Stimulated activated CD4-positive, alpha-beta T cell treated with anti-CD3 and anti-CD28 coated beads, TNF-alpha, amount 100 ng/mL, for 1 hour (primary cell): ENCODE data around the gene MAPK1IP1L.
"Not testable (repeated sequence)": the region's sequence is repeated elsewhere in the genome, so short reads cannot be mapped to it uniquely, and the experiment has no call there.

ENCODE experiments used
- DNase-seq, 3 donors: peaks; one replicate each; pipeline ENCODE4 v3.0.0-alpha.2; 2020; ENCODE audit warnings: low read depth in 3 of 3, low spot score in 1 of 3

MAPK1IP1L gene

DNA sequence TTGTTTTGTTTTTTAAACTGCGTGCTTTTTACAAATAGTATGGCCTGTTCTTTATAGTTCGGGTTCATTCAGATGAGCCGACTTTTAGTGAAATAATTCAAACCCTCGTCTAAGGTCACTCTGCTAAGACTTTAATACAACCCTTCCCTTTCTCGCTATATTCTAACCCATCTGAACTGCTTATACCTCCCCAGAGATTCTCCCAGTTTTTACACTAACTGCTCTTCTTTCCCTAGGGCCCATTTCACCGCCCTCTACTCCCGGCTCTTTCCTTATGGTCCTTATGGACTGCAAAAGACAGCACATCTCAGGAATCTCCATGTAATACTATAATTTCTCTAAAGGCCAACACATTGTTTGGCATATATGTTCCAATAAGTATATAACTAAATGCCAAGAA, 2.1 kb downstream of the MAPK1IP1L start:
- no peak for DNase-seq

DNA sequence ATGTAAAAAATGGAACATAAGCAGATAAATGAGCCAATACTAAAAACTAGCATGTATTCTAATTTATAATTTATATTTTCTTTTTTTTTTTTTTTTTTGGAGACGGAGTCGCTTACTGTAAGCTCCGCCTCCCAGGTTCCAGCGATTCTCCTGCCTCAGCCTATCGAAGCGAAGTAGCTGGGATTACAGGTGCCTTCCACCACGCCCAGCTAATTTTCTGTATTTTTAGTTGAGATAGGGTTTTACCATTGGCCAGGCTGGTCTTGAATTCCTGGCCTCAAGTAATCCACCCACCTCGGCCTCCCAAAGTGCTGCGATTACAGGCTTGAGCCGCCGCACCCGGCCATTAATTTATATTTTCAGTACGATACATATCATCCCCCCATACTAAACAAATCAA, 2.7 kb downstream of the MAPK1IP1L start:
- DNase-seq, result no peak

DNA sequence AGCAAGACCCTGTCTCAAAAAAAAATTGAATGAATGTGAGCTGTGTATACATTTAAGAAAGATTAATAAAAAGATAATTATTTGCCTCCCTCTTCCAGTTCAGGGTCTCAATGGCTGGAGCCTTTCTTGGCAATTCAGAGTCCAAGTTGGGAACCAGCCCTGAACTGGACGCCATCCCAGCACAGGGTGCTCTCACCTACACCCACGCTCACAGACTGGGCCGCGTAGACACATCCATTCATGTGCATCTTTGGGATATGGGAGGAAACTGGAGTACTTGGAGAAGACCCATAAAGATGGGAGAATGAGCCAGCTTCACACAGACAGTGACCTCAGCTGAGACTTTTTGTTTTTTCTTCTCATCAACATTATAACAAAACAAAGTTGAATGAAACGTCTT, 6.5 kb downstream of the MAPK1IP1L start:
- no peak for DNase-seq

DNA sequence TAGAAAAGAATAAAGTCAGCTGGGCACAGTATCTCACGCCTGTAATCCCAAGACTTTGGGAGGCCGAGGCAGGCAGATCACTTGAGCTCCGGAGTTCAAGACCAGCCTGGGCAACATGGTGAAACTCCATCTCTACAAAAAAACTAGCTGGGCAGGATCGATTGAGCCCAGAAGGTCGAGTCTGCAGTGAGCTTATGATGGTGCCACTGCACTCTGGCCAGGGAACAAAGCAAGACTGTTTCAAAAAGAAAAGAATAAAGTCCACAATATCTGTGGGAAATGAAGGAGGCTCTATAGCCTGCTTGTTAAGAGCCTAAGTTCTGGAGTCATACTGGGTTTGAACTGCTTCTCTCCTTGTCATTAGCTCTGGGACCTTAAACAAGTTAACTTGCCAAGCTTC, 7.9 kb downstream of the MAPK1IP1L start:
- no peak for DNase-seq

DNA sequence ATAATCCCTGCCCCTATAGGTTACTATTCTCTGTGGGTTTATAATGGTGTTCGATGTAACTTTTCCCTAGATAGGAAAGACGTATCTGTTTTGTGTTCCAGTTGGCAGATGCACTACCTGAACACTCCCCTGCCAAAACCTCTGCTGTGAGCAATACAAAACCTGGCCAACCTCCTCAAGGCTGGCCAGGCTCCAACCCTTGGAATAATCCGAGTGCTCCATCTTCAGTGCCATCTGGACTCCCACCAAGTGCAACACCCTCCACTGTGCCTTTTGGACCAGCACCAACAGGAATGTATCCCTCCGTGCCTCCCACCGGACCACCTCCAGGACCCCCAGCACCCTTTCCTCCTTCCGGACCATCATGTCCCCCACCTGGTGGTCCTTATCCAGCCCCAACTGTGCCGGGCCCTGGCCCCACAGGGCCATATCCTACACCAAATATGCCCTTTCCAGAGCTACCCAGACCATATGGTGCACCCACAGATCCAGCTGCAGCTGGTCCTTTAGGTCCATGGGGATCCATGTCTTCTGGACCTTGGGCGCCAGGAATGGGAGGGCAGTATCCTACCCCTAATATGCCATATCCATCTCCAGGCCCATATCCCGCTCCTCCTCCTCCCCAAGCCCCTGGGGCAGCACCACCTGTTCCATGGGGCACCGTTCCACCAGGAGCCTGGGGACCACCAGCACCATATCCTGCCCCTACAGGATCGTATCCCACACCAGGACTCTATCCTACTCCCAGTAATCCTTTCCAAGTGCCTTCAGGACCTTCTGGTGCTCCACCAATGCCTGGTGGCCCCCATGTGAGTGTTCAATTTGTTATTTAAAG, 11.3 kb downstream of the MAPK1IP1L start:
- DNase-seq, result no peak

DNA sequence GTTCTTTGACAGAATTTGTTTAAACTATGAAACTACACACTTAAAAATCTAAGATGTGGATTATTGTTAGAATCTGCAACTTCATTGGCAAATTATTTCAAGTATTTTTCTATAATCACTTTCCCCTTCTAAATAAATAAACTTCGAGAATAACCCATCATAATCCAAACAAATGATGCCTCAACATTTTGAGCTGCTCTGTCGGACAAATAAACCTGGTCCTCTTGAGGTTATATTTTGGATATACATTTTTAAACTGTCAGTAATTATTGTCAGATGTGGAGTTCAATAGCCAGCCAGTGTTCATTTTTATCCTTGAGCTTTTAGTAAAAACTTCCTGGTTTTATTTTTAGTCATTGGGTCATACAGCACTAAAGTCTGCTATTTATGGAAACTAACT, 13.4 kb downstream of the MAPK1IP1L start:
- DNase-seq, result not testable (repeated sequence)

DNA sequence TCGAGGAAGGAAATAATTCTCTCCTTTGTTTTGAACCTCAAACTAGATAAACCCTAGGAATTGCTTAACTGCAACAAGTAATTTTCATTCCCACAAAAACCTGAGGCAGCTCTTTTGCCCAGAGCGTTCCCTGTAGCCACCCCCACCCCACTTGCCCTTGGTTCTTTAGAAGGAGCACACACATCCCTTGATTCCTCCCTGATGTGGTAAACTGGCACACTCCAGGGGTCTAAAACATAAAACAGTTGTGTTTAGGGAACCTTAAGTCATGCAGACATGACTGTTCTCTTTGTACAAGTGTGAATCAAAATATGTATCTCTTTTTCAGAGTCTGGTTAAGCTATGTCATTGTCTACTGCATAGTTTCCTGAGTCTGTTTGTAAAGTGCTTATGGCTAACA, 14.0 kb downstream of the MAPK1IP1L start:
- DNase-seq, result no peak

DNA sequence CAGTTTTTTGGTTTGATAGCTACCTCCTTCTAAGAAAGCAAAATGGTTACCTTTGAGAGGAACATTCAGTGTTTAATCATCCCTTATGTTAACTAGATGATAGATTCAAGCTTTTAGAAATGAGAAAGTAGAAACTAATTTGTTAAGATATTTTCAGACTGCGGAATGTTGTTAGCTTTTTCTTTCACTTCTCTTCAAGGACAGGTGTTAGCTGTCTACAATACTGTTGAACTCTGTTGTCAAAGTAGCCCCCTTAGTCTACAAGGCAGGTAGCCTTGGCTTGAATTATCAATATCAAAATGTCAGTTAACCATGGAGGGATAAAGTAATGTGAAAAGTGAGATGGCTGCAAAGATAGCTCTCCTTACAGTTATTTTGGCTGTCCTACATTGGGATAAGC, 14.8 kb downstream of the MAPK1IP1L start:
- no peak for DNase-seq

DNA sequence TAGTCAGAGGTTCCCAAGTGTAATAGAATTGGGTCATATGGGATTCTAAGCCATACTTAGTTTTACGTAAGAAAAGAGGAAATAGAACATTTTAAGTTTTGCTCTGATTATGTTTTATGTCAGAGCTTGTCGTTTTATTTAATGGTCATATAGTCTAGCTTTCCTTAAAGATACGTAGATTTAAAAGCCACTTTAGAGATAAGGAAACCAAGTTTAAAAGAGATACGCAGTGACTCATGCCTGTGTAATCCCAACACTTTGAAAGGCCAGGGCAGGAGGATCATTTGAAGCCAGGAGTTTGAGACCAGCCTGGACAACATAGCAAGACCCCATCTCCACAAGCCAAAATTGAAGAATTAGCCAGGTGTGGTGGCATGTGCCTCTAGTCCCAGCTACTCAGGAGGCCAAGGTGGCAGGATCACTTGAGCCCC, 19.5 kb downstream of the MAPK1IP1L start:
- DNase-seq, result no peak

DNA sequence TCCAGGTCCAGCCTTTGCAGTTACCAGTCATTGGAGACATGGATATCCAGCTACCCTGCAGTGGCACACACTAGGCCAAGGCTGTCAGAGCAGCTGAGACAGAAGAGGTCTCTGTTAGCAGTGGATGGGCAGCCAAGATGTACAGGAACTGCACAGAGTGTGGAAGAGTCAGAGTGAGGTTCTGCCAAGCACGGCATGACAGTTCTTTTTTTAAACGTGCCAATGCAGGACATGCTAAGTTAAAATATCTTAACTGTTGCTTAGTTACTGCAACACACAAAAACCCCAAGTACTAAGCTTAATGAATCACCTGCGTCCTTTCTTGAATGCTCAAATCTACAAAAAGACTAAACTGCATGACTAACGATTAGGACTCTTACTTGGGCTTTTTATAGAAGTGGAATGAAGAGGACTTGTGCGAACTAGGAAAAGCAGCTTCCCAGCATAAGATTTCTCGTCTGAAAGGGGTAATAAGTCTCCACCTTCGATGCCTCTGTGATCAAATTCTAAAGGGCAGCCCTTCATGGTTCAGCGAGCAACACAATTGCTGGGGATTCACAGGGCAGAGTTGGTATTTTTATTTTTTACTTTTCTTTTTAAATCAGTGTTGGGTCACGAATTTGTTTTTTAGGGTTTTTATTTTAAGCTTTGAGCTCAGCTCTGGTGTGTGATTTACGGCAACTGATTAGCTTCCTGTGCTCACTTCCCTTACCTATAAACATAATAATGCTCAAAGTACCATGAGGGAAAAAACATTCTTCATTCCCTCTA, 20.6 kb downstream of the MAPK1IP1L start:
- no peak for DNase-seq

DNA sequence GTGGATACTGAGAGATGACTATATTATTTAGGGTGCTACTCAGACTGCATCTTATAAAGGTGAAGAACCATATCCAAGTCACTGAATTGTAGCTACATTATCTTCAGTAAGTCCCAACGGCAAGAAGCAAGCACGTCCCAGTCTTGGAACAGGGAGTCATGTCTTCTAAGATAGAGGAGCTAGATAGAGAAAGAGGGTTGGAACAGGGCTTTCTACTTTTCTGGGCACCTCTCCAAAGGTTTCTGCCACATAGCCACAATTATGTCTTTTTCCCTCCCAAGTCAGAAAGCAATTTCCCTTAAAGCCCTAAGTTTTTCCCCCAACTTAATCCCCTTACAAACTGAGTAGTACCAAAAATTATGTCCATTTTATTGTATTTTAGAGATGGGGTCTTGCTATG, 22.4 kb downstream of the MAPK1IP1L start:
- no peak for DNase-seq

DNA sequence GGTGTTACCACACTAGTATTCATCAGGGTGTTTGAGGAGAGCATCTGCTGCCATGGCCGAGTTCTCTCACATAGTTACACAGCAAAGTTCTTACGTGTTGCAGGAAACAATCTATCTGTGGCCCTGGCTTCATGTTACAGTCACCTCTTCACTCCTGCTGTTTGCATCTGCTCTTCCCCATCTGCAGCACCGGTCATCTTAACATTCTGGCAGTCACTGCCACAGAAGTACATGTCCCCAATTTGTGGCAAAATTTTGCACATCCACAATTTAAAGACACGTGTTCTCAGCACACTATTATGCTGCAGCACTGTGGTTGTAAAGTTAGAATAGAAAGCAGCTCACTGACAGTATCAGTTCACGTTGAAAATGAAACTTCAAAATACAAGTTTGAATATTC, 23.2 kb downstream of the MAPK1IP1L start:
- DNase-seq, result no peak

DNA sequence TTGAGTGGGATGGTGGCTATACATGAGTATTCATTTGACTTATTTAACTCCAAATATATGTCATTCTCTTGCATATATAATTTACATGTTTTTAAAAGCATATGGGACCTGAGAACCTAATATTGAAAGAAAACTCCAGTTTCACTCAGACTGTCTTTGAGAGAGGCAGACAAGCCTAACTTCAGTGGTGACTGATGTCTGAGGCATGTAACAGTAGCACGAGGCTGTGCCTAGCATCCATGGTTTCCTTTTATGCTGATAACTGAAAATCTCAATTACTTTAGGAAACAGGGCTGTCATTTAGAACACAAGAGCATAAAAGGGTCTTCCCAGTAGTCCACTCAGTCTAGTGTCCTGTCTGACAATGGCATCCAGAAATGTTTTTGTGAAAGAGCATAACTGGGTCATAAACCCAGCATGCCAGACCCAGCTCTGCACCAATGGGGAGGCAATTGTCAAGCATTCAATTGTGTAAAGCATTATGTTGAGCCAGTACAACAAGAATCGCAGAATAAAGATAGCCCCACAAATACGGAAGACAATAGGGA, 24.3 kb downstream of the MAPK1IP1L start:
- DNase-seq, result no peak

DNA sequence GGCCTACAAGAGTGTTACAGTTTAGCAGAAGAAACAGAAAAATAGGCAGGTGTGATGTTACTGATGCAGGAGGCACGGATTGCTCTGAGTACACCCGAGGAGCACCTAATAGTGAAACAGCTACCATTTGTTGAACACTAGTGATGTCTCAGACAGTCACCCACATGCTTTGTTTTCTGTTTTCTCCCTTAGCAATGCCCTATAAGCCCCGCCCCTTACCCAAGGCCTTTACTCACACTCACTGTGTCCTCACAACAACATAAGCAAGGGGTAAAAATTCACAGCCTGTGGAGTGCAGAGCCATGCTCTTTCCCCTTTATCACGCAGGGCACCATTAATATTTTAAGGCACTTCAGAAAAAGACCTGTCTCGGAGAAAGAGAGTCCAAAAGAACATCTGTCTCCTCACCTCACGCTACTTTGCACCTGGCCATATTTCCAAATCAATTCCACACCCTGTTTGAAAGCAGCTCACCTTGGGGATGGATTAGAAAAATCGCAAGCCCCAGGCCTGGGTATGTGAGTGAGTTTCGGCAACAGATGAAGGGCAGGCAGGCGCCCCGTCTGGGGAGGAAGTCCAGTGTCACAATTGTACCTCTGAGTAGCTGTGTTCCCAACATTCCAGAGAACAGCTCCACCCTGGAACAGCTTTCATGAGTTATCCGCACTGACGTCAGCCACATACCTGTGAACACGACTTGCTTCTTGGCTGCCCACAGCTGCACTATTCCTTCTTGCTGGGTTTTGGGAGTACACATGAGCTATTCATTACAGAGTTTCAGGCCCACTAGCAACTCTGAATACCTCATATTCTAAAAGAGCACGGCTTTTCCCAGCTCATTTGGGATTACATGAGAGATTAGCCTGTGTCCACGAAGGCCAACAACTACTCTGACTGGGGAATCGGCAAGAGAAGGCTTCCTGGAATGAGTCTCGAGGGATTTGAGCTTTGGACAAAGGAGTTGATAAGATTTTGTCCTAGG, 26.0 kb downstream of the MAPK1IP1L start:
- DNase-seq, result no peak

DNA sequence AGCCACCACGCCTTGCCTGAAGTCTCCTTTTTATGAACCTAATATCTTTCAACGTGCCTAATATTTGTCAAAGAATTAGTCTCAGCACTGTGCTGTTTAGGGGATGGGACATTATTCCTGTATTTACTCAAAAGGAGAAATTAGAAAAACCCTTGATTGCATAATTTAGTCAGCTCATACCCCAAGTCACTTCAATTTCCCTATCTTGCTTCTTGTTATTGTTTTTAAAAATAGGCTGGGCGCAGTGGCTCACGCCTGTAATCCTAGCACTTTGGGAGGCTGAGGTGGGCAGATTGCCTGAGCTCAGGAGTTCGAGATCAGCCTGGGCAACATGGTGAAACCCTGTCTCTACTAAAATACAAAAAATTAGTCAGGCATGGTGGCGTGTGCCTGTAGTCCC, 28.5 kb downstream of the MAPK1IP1L start:
- not testable (repeated sequence) for DNase-seq

DNA sequence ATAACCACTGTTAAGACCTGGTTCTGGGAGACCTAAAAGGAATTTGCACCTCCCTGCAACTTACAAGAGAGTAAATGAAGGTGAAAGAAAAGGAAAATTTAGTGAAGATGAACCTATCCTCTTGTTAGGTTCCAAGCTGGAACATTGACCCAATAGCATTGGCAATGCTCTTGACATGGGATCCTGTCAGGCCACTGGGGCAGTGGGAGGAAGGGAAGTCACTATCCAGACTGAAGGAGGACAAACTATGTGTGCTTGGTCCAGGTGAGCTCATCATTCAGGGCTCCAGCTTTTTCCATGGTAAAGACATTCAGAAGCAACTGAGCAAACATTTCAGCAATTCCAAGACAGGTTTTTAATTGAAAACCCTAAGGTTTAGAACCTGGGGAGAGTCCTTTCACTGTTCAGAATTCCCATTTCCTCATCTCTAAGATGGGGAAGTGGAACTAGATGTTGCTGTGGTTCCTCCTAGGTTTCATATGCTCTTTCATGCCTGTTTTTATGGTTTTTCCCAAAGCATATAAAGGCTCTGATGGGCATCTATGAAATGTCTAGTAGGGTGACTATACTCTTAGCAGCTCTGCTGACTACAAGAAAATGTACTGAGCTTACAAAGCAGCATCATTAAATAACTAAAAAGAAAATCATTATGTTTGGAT, 33.1 kb downstream of the MAPK1IP1L start:
- DNase-seq, result no peak

DNA sequence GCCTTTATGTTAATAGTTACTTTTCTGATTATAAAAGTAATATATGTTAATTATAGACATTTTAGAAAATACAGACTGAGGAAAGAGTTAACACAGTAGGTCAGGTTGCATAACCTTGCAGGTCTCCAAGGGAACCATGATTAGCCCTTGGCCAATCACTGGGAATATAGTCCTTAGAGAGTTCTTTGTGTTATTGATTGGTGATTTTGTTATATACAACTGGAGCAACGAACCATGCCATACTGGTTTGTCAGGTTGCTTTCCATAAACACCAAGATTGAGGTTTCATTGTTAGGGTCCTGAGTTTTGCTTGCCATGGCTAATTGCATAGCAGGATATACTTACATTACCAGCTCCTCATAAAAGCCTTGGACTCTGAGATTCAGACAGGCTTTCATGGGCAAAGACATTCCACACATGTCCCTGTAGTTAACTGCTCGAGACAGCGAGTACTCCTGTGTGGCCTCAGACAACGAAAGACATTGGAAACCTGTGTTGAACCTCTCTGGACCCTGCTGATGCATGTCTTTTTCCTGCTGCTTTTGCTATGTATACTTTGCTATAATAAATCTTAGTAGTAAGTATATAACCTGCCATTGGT, 33.7 kb downstream of the MAPK1IP1L start:
- no peak for DNase-seq

DNA sequence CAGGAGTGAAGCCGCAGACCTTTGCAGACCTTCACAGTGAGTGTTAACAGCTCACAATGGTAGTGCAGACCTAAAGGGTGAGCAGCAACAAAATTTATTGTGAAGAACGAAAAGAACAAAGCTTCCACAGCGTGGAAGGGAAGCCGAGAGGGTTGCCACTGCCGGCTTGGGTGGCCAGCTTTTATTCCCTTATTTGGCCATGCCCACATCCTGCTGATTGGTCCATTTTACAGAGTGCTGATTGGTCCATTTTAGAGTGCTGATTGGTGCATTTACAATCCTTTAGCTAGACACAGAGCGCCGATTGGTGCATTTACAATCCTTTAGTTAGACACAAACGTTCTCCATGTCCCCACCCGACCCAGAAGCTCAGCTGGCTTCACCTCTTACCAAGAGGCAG, 35.5 kb downstream of the MAPK1IP1L start:
- no peak for DNase-seq

DNA sequence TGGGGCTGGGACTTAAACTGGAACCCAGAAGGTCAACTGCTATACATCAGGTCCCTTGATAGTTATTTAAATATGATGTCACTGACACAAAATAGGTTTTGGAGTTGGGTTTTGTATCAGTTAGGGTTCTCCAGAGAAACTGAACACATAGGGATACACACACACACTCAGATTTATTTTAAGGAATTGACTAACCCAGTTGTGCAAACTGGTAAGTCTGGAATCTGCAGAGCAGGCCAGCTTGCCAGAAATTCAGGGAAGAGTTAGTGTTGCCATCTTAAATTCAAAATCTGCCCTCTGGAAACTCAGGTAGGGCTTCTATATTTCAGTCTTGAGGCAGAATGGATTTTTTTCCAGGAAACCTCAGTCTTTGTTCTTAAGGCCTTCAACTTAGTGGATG, 36.9 kb downstream of the MAPK1IP1L start:
- DNase-seq, result no peak

DNA sequence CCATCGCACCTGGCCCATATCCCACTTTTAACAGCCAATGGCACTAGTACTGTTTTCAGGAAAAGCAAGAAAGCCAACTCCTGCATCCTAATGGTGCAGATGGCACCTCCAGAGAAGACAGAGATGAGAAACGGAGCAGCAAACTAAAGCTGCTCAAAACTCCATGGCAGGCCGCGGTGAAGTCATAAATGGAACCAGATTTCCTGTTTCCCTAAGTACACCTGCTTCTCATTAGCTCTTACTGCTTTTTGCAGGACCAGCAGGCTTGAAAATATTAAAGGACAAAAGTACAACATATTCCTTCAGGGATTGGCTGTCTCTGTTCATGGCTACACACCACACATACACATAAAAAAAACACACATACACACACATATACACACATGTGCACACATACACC, 40.9 kb downstream of the MAPK1IP1L start:
- no peak for DNase-seq
